ENCODE data around the gene MAPKAPK2.
A peak's percentile ranks its signal among the peaks of the same experiment; 100 is the strongest.

MAPKAPK2 gene

GRCh38 chr1:206725109-206725963 lies 40.6 kb downstream of the MAPKAPK2 start:
- no peak overlapping the region for H3K27ac ChIP-seq (ENCODE audit: extremely low read depth, low read depth, low read length)

GRCh38 chr1:206727981-206728696 lies 43.4 kb downstream of the MAPKAPK2 start:
- POLR2A ChIA-PET: no interaction called here
- TF ChIP-seq ZBTB7A (tag by site-specific recombination; IDR thresholded peaks at IDR 0.05; ENCODE audit: low read depth) (no peak), ZNF157 (tag by site-specific recombination; IDR thresholded peaks at IDR 0.05) (no peak), ZNF140 (tag by site-specific recombination; IDR thresholded peaks at IDR 0.05) (no peak), ZNF692 (tag by site-specific recombination; IDR thresholded peaks at IDR 0.05) (no peak), ZNF146 (tag by site-specific recombination; IDR thresholded peaks at IDR 0.05) (no peak), ZNF677 (tag by site-specific recombination; IDR thresholded peaks at IDR 0.05) (no peak), ZNF658 (tag by site-specific recombination; IDR thresholded peaks at IDR 0.05) (no peak), ZNF133 (tag by site-specific recombination; IDR thresholded peaks at IDR 0.05) (no peak), ZNF701 (tag by site-specific recombination; IDR thresholded peaks at IDR 0.05) (no peak), ZBTB1 (tag by site-specific recombination; IDR thresholded peaks at IDR 0.05) (no peak), ZNF488 (tag by site-specific recombination; IDR thresholded peaks at IDR 0.05) (no peak), ZFP37 (tag by site-specific recombination; IDR thresholded peaks at IDR 0.05) (no peak), ZFHX2 (tag by site-specific recombination; conservative IDR thresholded peaks at IDR 0.05) (no peak), ZNF148 (tag by site-specific recombination; IDR thresholded peaks at IDR 0.05; ENCODE audit: borderline replicate concordance) (no peak), ZNF114 (tag by site-specific recombination; IDR thresholded peaks at IDR 0.05) (no peak), ZNF792 (tag by site-specific recombination; IDR thresholded peaks at IDR 0.05) (no peak), SCRT1 (tag by site-specific recombination; IDR thresholded peaks at IDR 0.05; ENCODE audit: borderline replicate concordance) (no peak), ZNF600 (tag by site-specific recombination; IDR thresholded peaks at IDR 0.05) (no peak), MEIS1 (CRISPR knock-in tag; IDR thresholded peaks at IDR 0.05; ENCODE audit: borderline replicate concordance) (no peak)

More at GRCh38 chr1:206725109-206725963, 40.6 kb downstream of the MAPKAPK2 start:
- CTCF ChIA-PET: interaction anchor here (0.6 to 4.5 kb wide), 55 partner anchors 10 to 902 kb away, joined by 3 to 62 read pairs (median 4); partner anchors contain the start of genes DYRK3 and IL20
- TF ChIP-seq PRDM10 (tag by site-specific recombination; IDR thresholded peaks at IDR 0.05) (peak; percentile 79), PRDM1 (tag by site-specific recombination; IDR thresholded peaks at IDR 0.05) (no peak)
- Histone ChIP-seq H3K4me1 (ENCODE audit: control insufficient read depth, insufficient read depth, low read length) (no peaks in the 10 kb centered on the region; the same call in 1 of the 2 replicates), H3K36me3 (ENCODE audit: control insufficient read depth in 2 of 2, insufficient read depth in 1 of 2, low read length in 2 of 2) (peaks cover 0 to 13% of the 10 kb centered on the region in 2 experiments; a peak in 1 of 3 replicates), H3K9me3 (ENCODE audit: control insufficient read depth, insufficient read depth, low read depth, low read length) (no peaks in the 10 kb centered on the region), H3K4me3 (ENCODE audit: low read depth, low read length) (no peak overlapping the region)
- POLR2A ChIA-PET: interaction anchor here (0.7 kb wide), 1 partner anchor 255 kb away, joined by 8 read pairs; no protein-coding TSS in a partner anchor

More at GRCh38 chr1:206727981-206728696, 43.4 kb downstream of the MAPKAPK2 start:
- H3K27ac ChIP-seq (ENCODE audit: extremely low read depth, low read depth, low read length): no peak overlapping the region
- no peaks in the 10 kb centered on the region for H3K9me3 ChIP-seq (ENCODE audit: control insufficient read depth, insufficient read depth, low read depth, low read length)
- CTCF ChIA-PET: interaction anchor here (0.7 to 4.5 kb wide), 6 partner anchors 12 to 255 kb away, joined by 3 to 30 read pairs (median 8); no protein-coding TSS in a partner anchor
- H3K36me3 ChIP-seq (ENCODE audit: control insufficient read depth in 2 of 2, insufficient read depth in 1 of 2, low read length in 2 of 2): peaks cover 0 to 41% of the 10 kb centered on the region in 2 experiments; a peak in 1 of 3 replicates
- H3K4me1 ChIP-seq (ENCODE audit: control insufficient read depth, insufficient read depth, low read length): no peaks in the 10 kb centered on the region; the same call in 1 of the 2 replicates
- no peak overlapping the region for H3K4me3 ChIP-seq (ENCODE audit: low read depth, low read length)

Data from HEK293 (cell line).